ENCODE results near the gene SH3RF2. TPM values are rescaled to one million over a fixed set of nuclear protein-coding genes. Genes with fewer than 3 reads are reported as not detected.
A peak's percentile ranks its signal among the peaks of the same experiment; 100 is the strongest.

SH3RF2 gene
- total and polyA plus RNA-seq, 2 experiments from 2014 or later, result 38.3 to 43.1 TPM

DNA sequence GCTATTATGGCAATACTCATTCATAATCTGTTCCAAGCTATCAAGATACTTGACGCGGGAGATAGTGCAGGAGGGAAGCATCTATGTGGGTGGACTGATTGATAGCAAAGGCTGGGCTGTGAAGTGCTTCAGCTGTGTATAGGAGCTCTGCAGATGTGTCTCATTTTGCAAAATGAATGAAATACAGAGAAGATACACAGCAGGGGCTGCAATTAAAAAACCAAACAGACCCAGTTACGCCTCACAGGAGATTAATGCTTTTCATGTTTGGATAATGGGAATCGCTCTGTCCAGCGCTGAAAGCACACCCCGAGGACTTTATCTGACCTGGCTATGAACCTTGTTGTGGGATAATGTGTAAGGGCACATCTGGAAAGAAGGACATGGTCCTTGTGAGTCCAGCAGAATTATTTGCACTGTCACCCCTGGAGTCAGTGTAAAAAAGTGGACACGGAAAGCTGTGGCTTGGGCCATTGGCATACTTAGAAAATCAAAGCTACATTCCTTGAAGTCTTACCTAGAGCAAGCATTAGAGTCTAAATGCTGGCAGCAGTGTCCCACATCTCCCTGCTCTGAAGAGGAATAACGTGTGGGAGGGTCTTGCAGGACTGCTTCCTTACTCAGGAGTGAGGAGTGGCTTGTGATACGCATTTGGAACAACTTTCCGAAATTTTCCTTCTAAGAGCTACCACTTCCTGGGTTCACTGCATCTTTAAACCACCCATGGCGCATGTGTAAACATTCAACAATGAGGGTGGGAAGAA lies 2.6 kb downstream of the SH3RF2 start:
- TF ChIP-seq, protein P1, sequence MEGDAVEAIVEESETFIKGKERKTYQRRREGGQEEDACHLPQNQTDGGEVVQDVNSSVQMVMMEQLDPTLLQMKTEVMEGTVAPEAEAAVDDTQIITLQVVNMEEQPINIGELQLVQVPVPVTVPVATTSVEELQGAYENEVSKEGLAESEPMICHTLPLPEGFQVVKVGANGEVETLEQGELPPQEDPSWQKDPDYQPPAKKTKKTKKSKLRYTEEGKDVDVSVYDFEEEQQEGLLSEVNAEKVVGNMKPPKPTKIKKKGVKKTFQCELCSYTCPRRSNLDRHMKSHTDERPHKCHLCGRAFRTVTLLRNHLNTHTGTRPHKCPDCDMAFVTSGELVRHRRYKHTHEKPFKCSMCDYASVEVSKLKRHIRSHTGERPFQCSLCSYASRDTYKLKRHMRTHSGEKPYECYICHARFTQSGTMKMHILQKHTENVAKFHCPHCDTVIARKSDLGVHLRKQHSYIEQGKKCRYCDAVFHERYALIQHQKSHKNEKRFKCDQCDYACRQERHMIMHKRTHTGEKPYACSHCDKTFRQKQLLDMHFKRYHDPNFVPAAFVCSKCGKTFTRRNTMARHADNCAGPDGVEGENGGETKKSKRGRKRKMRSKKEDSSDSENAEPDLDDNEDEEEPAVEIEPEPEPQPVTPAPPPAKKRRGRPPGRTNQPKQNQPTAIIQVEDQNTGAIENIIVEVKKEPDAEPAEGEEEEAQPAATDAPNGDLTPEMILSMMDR (IDR thresholded peaks at IDR 0.05; ENCODE audit: low read depth, low read length), result no peak
- no peak for DNase-seq (ENCODE audit: low read depth in 1 of 2, low spot score in 1 of 2)
- Histone ChIP-seq H3K36me3 (no peaks in the 10 kb centered on the region), H3K9me3 (ENCODE audit: low read depth) (no peaks in the 10 kb centered on the region), H3K4me1 (ENCODE audit: low read depth) (peaks cover 42% of the 10 kb centered on the region), H3K27ac (peak overlapping the region; percentile 91), H3K4me3 (peak overlapping the region; percentile 43), H3K27me3 (no peaks in the 10 kb centered on the region)

DNA sequence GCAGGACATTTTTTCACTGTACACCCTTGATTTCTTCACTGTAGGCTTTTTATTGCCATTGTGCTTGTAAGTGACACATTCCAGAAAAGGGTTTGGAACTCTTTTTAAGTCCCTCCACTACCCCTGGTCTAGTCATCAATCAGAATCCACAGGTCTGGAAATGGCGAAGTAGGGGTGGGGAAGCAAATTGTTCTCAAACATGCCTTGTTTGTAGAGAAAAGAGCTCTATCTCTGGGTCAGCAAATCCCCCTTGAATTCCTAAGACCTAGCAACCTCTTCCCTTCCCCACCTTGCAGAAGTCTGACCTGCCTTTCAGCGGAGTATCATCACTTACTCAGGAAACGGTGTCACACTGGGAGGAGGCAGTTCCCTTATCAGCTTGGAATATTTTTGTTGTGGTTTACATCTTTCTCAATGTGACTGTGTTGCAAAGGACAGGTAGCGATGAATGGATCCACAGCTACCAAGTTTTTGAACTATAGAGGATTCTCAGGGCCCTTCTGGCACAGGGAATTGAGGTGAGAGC lies 3.2 kb downstream of the SH3RF2 start:
- H3K9me3 ChIP-seq (ENCODE audit: low read depth), result no peaks in the 10 kb centered on the region
- TF ChIP-seq, protein P1 (IDR thresholded peaks at IDR 0.05; ENCODE audit: low read depth, low read length), result no peak
- peak overlapping the region; percentile 91 for H3K27ac ChIP-seq
- peaks cover 42% of the 10 kb centered on the region for H3K4me1 ChIP-seq (ENCODE audit: low read depth)
- no peaks in the 10 kb centered on the region for H3K27me3 ChIP-seq
- no peaks in the 10 kb centered on the region for H3K36me3 ChIP-seq
- H3K4me3 ChIP-seq, result peak overlapping the region; percentile 43
- no peak for DNase-seq (ENCODE audit: low read depth in 1 of 2, low spot score in 1 of 2)

GRCh38 chr5:145941096-145941447 lies 4.7 kb downstream of the SH3RF2 start:
- H3K27me3 ChIP-seq, result no peaks in the 10 kb centered on the region
- DNase-seq (ENCODE audit: low read depth in 1 of 2, low spot score in 1 of 2), result no peak
- peaks cover 48% of the 10 kb centered on the region for H3K4me1 ChIP-seq (ENCODE audit: low read depth)
- no peaks in the 10 kb centered on the region for H3K36me3 ChIP-seq
- TF ChIP-seq, protein P1 (IDR thresholded peaks at IDR 0.05; ENCODE audit: low read depth, low read length), result no peak
- no peak overlapping the region for H3K27ac ChIP-seq
- no peak overlapping the region for H3K4me3 ChIP-seq
- no peaks in the 10 kb centered on the region for H3K9me3 ChIP-seq (ENCODE audit: low read depth)

- no peak overlapping the region for H3K4me3 ChIP-seq
- peaks cover 50% of the 10 kb centered on the region for H3K4me1 ChIP-seq (ENCODE audit: low read depth)
- no peaks in the 10 kb centered on the region for H3K27me3 ChIP-seq
- H3K9me3 ChIP-seq (ENCODE audit: low read depth), result no peaks in the 10 kb centered on the region
- TF ChIP-seq, protein P1 (IDR thresholded peaks at IDR 0.05; ENCODE audit: low read depth, low read length), result no peak
- no peak for DNase-seq (ENCODE audit: low read depth in 1 of 2, low spot score in 1 of 2)
- H3K27ac ChIP-seq, result no peak overlapping the region
- H3K36me3 ChIP-seq, result no peaks in the 10 kb centered on the region
Observed at GRCh38 chr5:145941448-145942130, 5.2 kb downstream of the SH3RF2 start.

DNA sequence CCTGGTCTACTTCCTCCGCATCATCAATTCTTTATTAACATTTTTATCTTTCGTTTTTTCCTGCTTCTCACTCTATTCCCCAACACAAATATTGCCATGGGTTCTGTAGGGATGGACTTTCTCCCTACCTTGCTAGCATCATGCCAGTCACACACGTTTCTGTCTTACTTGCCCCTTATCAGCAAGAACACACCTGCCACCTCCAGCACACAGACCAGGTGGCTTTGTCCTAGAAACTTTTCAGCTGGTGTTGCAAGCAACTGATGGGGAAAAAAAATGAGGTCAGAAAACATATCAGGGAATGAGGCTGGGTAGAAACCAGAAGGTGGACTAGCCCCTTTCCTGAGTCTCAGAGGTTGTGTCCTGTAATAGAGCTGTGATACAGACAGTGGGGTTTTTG lies 5.8 kb downstream of the SH3RF2 start:
- H3K9me3 ChIP-seq (ENCODE audit: low read depth), result no peaks in the 10 kb centered on the region
- peaks cover 50% of the 10 kb centered on the region for H3K4me1 ChIP-seq (ENCODE audit: low read depth)
- H3K4me3 ChIP-seq, result no peak overlapping the region
- H3K27me3 ChIP-seq, result no peaks in the 10 kb centered on the region
- H3K27ac ChIP-seq, result no peak overlapping the region
- TF ChIP-seq, protein P1 (IDR thresholded peaks at IDR 0.05; ENCODE audit: low read depth, low read length), result no peak
- H3K36me3 ChIP-seq, result no peaks in the 10 kb centered on the region
- no peak for DNase-seq (ENCODE audit: low read depth in 1 of 2, low spot score in 1 of 2)
